ENCODE results near the gene DNMBP. TPM values are rescaled to one million over a fixed set of nuclear protein-coding genes. Genes with fewer than 3 reads are reported as not detected.
"Not testable (repeated sequence)": the region's sequence is repeated elsewhere in the genome, so short reads cannot be mapped to it uniquely, and the experiment has no call there.

Gene DNMBP
- total RNA-seq, 1 donor from 2014 or later, result 15.9 TPM

- intact Hi-C loops (cut with DNase I), result loop anchor here (10.0 kb wide), 1 partner anchor 93 kb away; the partner anchor contains the start of gene DNMBP
- Histone ChIP-seq H3K9me3 (no peaks in the 10 kb centered on the region), H3K4me3 (no peak overlapping the region), H3K36me3 (peaks cover 8 to 18% of the 10 kb centered on the region in 2 donors), H3K27ac (no peak overlapping the region), H3K27me3 (no peaks in the 10 kb centered on the region), H3K4me1 (peaks cover 0 to 10% of the 10 kb centered on the region in 2 donors)
- TF ChIP-seq CTCF (IDR thresholded peaks at IDR 0.05), result no peak
- DNase-seq (ENCODE audit: low spot score in 2 of 2), result no peak
Measured at GRCh38 chr10:99912041-99912440, 97.7 kb downstream of the DNMBP start.

- intact Hi-C loops (cut with DNase I), result no loop called here
- Histone ChIP-seq H3K27me3 (no peaks in the 10 kb centered on the region), H3K4me1 (peaks cover 0 to 10% of the 10 kb centered on the region in 2 donors), H3K27ac (no peak overlapping the region), H3K9me3 (no peaks in the 10 kb centered on the region), H3K4me3 (no peak overlapping the region), H3K36me3 (peaks cover 8 to 38% of the 10 kb centered on the region in 2 donors)
- TF ChIP-seq CTCF (IDR thresholded peaks at IDR 0.05), result no peak
- DNase-seq (ENCODE audit: low spot score in 2 of 2), result no peak
Measured at GRCh38 chr10:99908512-99908911, 101.2 kb downstream of the DNMBP start.

- Histone ChIP-seq H3K27me3 (no peaks in the 10 kb centered on the region), H3K4me3 (no peak overlapping the region), H3K9me3 (no peaks in the 10 kb centered on the region), H3K36me3 (peaks cover 8 to 38% of the 10 kb centered on the region in 2 donors), H3K27ac (no peak overlapping the region), H3K4me1 (no peaks in the 10 kb centered on the region)
- no peak for DNase-seq (ENCODE audit: low spot score in 2 of 2)
- intact Hi-C loops (cut with DNase I), result no loop called here
- TF ChIP-seq CTCF (IDR thresholded peaks at IDR 0.05), result no peak
Measured at GRCh38 chr10:99906470-99906869, 103.3 kb downstream of the DNMBP start.

GRCh38 chr10:99905971-99906370 lies 103.8 kb downstream of the DNMBP start:
- TF ChIP-seq CTCF (IDR thresholded peaks at IDR 0.05), result no peak
- peaks cover 8 to 38% of the 10 kb centered on the region in 2 donors for H3K36me3 ChIP-seq
- no peaks in the 10 kb centered on the region for H3K4me1 ChIP-seq
- no peak for DNase-seq (ENCODE audit: low spot score in 2 of 2)
- H3K27me3 ChIP-seq, result no peaks in the 10 kb centered on the region
- intact Hi-C loops (cut with DNase I), result no loop called here
- no peak overlapping the region for H3K27ac ChIP-seq
- H3K9me3 ChIP-seq, result no peaks in the 10 kb centered on the region
- H3K4me3 ChIP-seq, result no peak overlapping the region

- Histone ChIP-seq H3K27me3 (no peaks in the 10 kb centered on the region), H3K4me1 (no peaks in the 10 kb centered on the region), H3K9me3 (no peaks in the 10 kb centered on the region), H3K27ac (no peak overlapping the region), H3K4me3 (no peak overlapping the region), H3K36me3 (peaks cover 54 to 60% of the 10 kb centered on the region in 2 donors)
- intact Hi-C loops (cut with DNase I), result no loop called here
- no peak for TF ChIP-seq CTCF (IDR thresholded peaks at IDR 0.05)
- DNase-seq (ENCODE audit: low spot score in 2 of 2), result no peak
Measured at GRCh38 chr10:99895867-99896266, 113.9 kb downstream of the DNMBP start.

- H3K27me3 ChIP-seq; H3K4me3 ChIP-seq; H3K4me1 ChIP-seq; DNase-seq (ENCODE audit: low spot score in 2 of 2); intact Hi-C loops (cut with DNase I); H3K9me3 ChIP-seq; H3K27ac ChIP-seq: not testable (repeated sequence)
- peaks cover 54 to 55% of the 10 kb centered on the region in 2 donors for H3K36me3 ChIP-seq
Measured at GRCh38 chr10:99895066-99895465, 114.7 kb downstream of the DNMBP start.

Data from ascending aorta (tissue), 2 donors.